ENCODE measurements around the gene B3GNT4. TPM values are rescaled to one million over a fixed set of nuclear protein-coding genes. Genes with fewer than 3 reads are reported as not detected.
A peak's percentile ranks its signal among the peaks of the same experiment; 100 is the strongest.

B3GNT4 gene
- total RNA-seq, 3 donors from 2014 or later: 0.26 to 0.82 (median 0.66) TPM

GRCh38 chr12:122208073-122208820 is 4.7 kb downstream of the B3GNT4 start:
- DNase-seq: no peak
- H3K4me3 ChIP-seq: no peak overlapping the region
- TF ChIP-seq CTCF (IDR thresholded peaks at IDR 0.05): no peak
- peaks cover under 1% of the 10 kb centered on the region for H3K36me3 ChIP-seq (ENCODE audit: low read depth)
- no peaks in the 10 kb centered on the region for H3K9me3 ChIP-seq
- intact Hi-C loops (cut with DNase I, micrococcal nuclease): no loop called here
- ATAC-seq: no peak
- H3K4me1 ChIP-seq (ENCODE audit: low read depth): no peaks in the 10 kb centered on the region

GRCh38 chr12:122215771-122216170 is 12.3 kb downstream of the B3GNT4 start:
- intact Hi-C loops (cut with DNase I, micrococcal nuclease): no loop called here
- no peaks in the 10 kb centered on the region for H3K9me3 ChIP-seq
- DNase-seq (no peak), ATAC-seq (no peak)
- no peaks in the 10 kb centered on the region for H3K4me1 ChIP-seq (ENCODE audit: low read depth)
- peaks cover 12% of the 10 kb centered on the region for H3K36me3 ChIP-seq (ENCODE audit: low read depth)
- no peak overlapping the region for H3K4me3 ChIP-seq
- no peak for TF ChIP-seq CTCF (IDR thresholded peaks at IDR 0.05)

- no peak for DNase-seq
- Histone ChIP-seq H3K4me1 (ENCODE audit: low read depth) (no peaks in the 10 kb centered on the region), H3K36me3 (ENCODE audit: low read depth) (peaks cover 12% of the 10 kb centered on the region), H3K4me3 (no peak overlapping the region), H3K9me3 (no peaks in the 10 kb centered on the region)
- intact Hi-C loops (cut with DNase I, micrococcal nuclease): no loop called here
- ATAC-seq: no peak
- TF ChIP-seq CTCF (IDR thresholded peaks at IDR 0.05): no peak
Observed at GRCh38 chr12:122216445-122216844, 12.9 kb downstream of the B3GNT4 start.

GRCh38 chr12:122225683-122226365 is 22.3 kb downstream of the B3GNT4 start, which contains the start of gene DIABLO:
TSS of gene DIABLO (minus strand) at chr12:122226052. CDS start at chr12:122226014, 38 bp downstream.
- peaks cover 16% of the 10 kb centered on the region for H3K4me1 ChIP-seq (ENCODE audit: low read depth)
- intact Hi-C loops (cut with DNase I, micrococcal nuclease): no loop called here
- ATAC-seq: peak; percentile 96
- TF ChIP-seq CTCF (IDR thresholded peaks at IDR 0.05): no peak
- H3K36me3 ChIP-seq (ENCODE audit: low read depth): peaks cover 5% of the 10 kb centered on the region
- H3K4me3 ChIP-seq: peak within 1 kb of the TSS; percentile 91
- H3K9me3 ChIP-seq: no peaks in the 10 kb centered on the region
- peak; percentile 100 for DNase-seq

- intact Hi-C loops (cut with DNase I, micrococcal nuclease): no loop called here
- ATAC-seq (no peak), DNase-seq (no peak)
- Histone ChIP-seq H3K4me3 (peak overlapping the region; percentile 91), H3K9me3 (no peaks in the 10 kb centered on the region), H3K36me3 (ENCODE audit: low read depth) (peaks cover 5% of the 10 kb centered on the region), H3K4me1 (ENCODE audit: low read depth) (peaks cover 16% of the 10 kb centered on the region)
- TF ChIP-seq CTCF (IDR thresholded peaks at IDR 0.05): no peak
Observed at GRCh38 chr12:122226366-122227125, 23.0 kb downstream of the B3GNT4 start.
